ENCODE results near the gene KSR2.

GRCh38 chr12:117430246-117430645 is 538.5 kb downstream of the KSR2 start:
- no peak for TF ChIP-seq POLR2A (IDR thresholded peaks at IDR 0.05)
- no peak for TF ChIP-seq POLR2AphosphoS5 (IDR thresholded peaks at IDR 0.05)
